Neural cell (in vitro differentiated cells): Measurements from ENCODE around the gene GPANK1. TPM values are rescaled to one million over a fixed set of nuclear protein-coding genes. Genes with fewer than 3 reads are reported as not detected.

Experiments
- H2AFZ ChIP-seq: fragments of 200-600, 300-800 bp; sonication (generic), shearing (Covaris generic); 2 replicates; pipeline ENCODE4 v1.6.0; 2014; ENCODE audit warnings: low read depth, mild to moderate bottlenecking, antibody characterized with exemption, low read length, moderate library complexity
- H3F3A ChIP-seq: fragments of 200-600 bp; shearing (Covaris generic); 2 replicates; pipeline ENCODE4 v1.6.1; 2016; ENCODE audit warnings: mild to moderate bottlenecking, moderate library complexity, mixed read lengths, antibody characterized with exemption, low read length; ENCODE audit not compliant: insufficient read depth, poor library complexity, severe bottlenecking
- H3K27ac ChIP-seq: fragments of 200-600, 300-800 bp; sonication (generic), shearing (Covaris generic); 2 replicates; pipeline ENCODE4 v1.5.1; 2014; ENCODE audit warnings: mild to moderate bottlenecking, low read length, moderate library complexity
- H3K27me3 ChIP-seq: fragments of 300-800, 200-600 bp; sonication (generic), shearing (Covaris generic); 2 replicates; pipeline ENCODE4 v1.6.0; 2014; ENCODE audit warnings: mild to moderate bottlenecking, low read depth, low read length, moderate library complexity; ENCODE audit not compliant: insufficient read depth
- H3K36me3 ChIP-seq: fragments of 300-800, 200-600 bp; sonication (generic), shearing (Covaris generic); 2 replicates; pipeline ENCODE4 v1.5.1; 2014; ENCODE audit warnings: mild to moderate bottlenecking, antibody characterized with exemption, low read length, moderate library complexity; ENCODE audit not compliant: insufficient read depth
- H3K4me2 ChIP-seq: fragments of 300-800, 200-600 bp; sonication (generic), shearing (Covaris generic); 2 replicates; pipeline ENCODE4 v1.6.0; 2014; ENCODE audit warnings: mild to moderate bottlenecking, low read length
- H3K4me3 ChIP-seq: fragments of 300-800, 200-600 bp; sonication (generic), shearing (Covaris generic); 2 replicates; pipeline ENCODE4 v1.5.1; 2014; ENCODE audit warnings: mild to moderate bottlenecking, low read length, moderate library complexity
- H3K79me2 ChIP-seq: fragments of 200-600 bp; shearing (Covaris generic); replicated peaks from 2 replicates; pipeline ENCODE4 v1.6.0; 2014; ENCODE audit warnings: mild to moderate bottlenecking, low read length, moderate library complexity; ENCODE audit not compliant: insufficient read depth
- H3K9ac ChIP-seq: fragments of 300-800, 200-600 bp; sonication (generic), shearing (Covaris generic); 2 replicates; pipeline ENCODE4 v1.6.1; 2016; ENCODE audit warnings: mild to moderate bottlenecking, low read length, mixed read lengths
- H3K9me2 ChIP-seq: fragments of 200-600 bp; shearing (Covaris generic); 2 replicates; pipeline ENCODE4 v1.6.1; 2016; ENCODE audit warnings: mild to moderate bottlenecking, low read length, mixed read lengths; ENCODE audit not compliant: insufficient read depth
- H3K9me3 ChIP-seq: fragments of 200-600, 300-800 bp; sonication (generic), shearing (Covaris generic); 2 replicates; pipeline ENCODE4 v1.6.1; 2016; ENCODE audit warnings: mild to moderate bottlenecking, mixed run types, low read length, moderate library complexity, mixed read lengths
- H4K20me1 ChIP-seq: fragments of 200-600 bp; shearing (Covaris generic); 2 replicates; pipeline ENCODE4 v1.6.1; 2016; ENCODE audit warnings: mild to moderate bottlenecking, mixed run types; ENCODE audit not compliant: insufficient read depth
- CTCF ChIP-seq: fragments of 450-650 bp; IDR thresholded peaks from 2 replicates; pipeline ENCODE4 v1.5.1; 2014; ENCODE audit warnings: antibody characterized with exemption, mild to moderate bottlenecking, moderate library complexity; ENCODE audit not compliant: poor library complexity, severe bottlenecking
- EP300 ChIP-seq: fragments of 450-650 bp; conservative IDR thresholded peaks from 2 replicates; pipeline ENCODE4 v1.6.1; 2014; ENCODE audit warnings: antibody characterized with exemption, mild to moderate bottlenecking, moderate library complexity; ENCODE audit not compliant: poor library complexity, severe bottlenecking
- EZH2 ChIP-seq: fragments of 200-600, 300-800 bp; shearing (Covaris generic), sonication (generic); IDR thresholded peaks from 2 replicates; pipeline ENCODE4 v1.6.1; 2014; ENCODE audit warnings: antibody characterized with exemption, low read length, borderline replicate concordance, mild to moderate bottlenecking; ENCODE audit not compliant: insufficient read depth, poor library complexity, severe bottlenecking
- MXI1 ChIP-seq: fragments of 450-650 bp; conservative IDR thresholded peaks from 2 replicates; pipeline ENCODE4 v1.6.1; 2014; ENCODE audit warnings: antibody characterized with exemption, mild to moderate bottlenecking; ENCODE audit not compliant: poor library complexity, severe bottlenecking
- POLR2AphosphoS5 ChIP-seq: IDR thresholded peaks from 2 replicates; pipeline ENCODE4 v1.6.1; 2012
- RAD21 ChIP-seq: fragments of 450-650 bp; conservative IDR thresholded peaks from 2 replicates; pipeline ENCODE4 v1.6.1; 2014; ENCODE audit warnings: antibody characterized with exemption, mild to moderate bottlenecking, moderate library complexity
- REST ChIP-seq: IDR thresholded peaks from 2 replicates; pipeline ENCODE4 v1.6.1; 2012; ENCODE audit warnings: borderline replicate concordance
- SMC3 ChIP-seq: fragments of 450-650 bp; conservative IDR thresholded peaks from 2 replicates; pipeline ENCODE4 v1.6.1; 2014; ENCODE audit warnings: antibody characterized with exemption, mild to moderate bottlenecking, moderate library complexity; ENCODE audit not compliant: poor library complexity
- TAF1 ChIP-seq: IDR thresholded peaks from 2 replicates; pipeline ENCODE4 v1.6.1; 2012; ENCODE audit warnings: low read depth
- polyA minus RNA-seq: library from RNA; depleted of rRNA, polyadenylated mRNA; stranded (reverse); fragments of >200 nt; gene quantifications from 2 replicates; pipeline ENCODE4 v1.2.3, GENCODE V29; 2014
- polyA plus RNA-seq: library from polyadenylated mRNA; depleted of rRNA; stranded (reverse); fragments of >200 nt; gene quantifications from 2 replicates; pipeline ENCODE4 v1.2.3, GENCODE V29; 2014

Gene GPANK1
- polyA plus RNA-seq = 18.4 and 21.9 TPM in 2 replicates
- 16.3 and 18.5 TPM in 2 replicates for polyA minus RNA-seq

- Histone ChIP-seq H4K20me1 (no peaks in the 10 kb centered on the region), H3F3A (no peaks in the 10 kb centered on the region), H3K27ac (peak within 1 kb of the TSS; percentile 85), H3K4me3 (peak within 1 kb of the TSS; percentile 88), H3K9me2 (no peaks in the 10 kb centered on the region), H3K27me3 (no peaks in the 10 kb centered on the region), H3K9ac (peak within 1 kb of the TSS; percentile 87), H3K4me2 (peak within 1 kb of the TSS; percentile 68), H3K79me2 (peaks cover 42% of the 10 kb centered on the region), H3K9me3 (no peaks in the 10 kb centered on the region), H3K36me3 (no peaks in the 10 kb centered on the region), H2AFZ (peak within 1 kb of the TSS; percentile 65)
- TF ChIP-seq EP300 (no peak), EZH2 (no peak), POLR2AphosphoS5 (peak; percentile 62), SMC3 (peak; percentile 12), CTCF (peak; percentile 26), MXI1 (peak; percentile 92), REST (peak; percentile 38), RAD21 (no peak), TAF1 (peak; percentile 62)
Observed at GRCh38 chr6:31664790-31665500, at the start of gene GPANK1. GPANK1 (minus strand) TSS chr6:31664997; CDS start chr6:31664478, 519 bp downstream.

GRCh38 chr6:31713991-31714684, 49.3 kb upstream of the GPANK1 start:
- Histone ChIP-seq H3K36me3 (no peaks in the 10 kb centered on the region), H3K4me2 (peak overlapping the region; percentile 30), H3K79me2 (no peaks in the 10 kb centered on the region), H3K9me2 (no peaks in the 10 kb centered on the region), H4K20me1 (no peaks in the 10 kb centered on the region), H3F3A (no peaks in the 10 kb centered on the region), H3K9ac (peak overlapping the region; percentile 48), H3K27me3 (no peaks in the 10 kb centered on the region), H3K4me3 (peak overlapping the region; percentile 23), H3K9me3 (no peaks in the 10 kb centered on the region), H3K27ac (peak overlapping the region; percentile 56), H2AFZ (peak overlapping the region; percentile 84)
- TF ChIP-seq EZH2 (no peak), TAF1 (peak; percentile 33)
